HG02763 (cell line): ENCODE results near the gene CCDC47.

Experiments
- ATAC-seq: cut with Tn5 transposase; IDR thresholded peaks from one replicate; pipeline ENCODE4 v1.9.1; 2021; ENCODE audit warnings: mild to moderate bottlenecking, moderate library complexity; ENCODE audit not compliant: unreplicated experiment

The CCDC47 gene

DNA sequence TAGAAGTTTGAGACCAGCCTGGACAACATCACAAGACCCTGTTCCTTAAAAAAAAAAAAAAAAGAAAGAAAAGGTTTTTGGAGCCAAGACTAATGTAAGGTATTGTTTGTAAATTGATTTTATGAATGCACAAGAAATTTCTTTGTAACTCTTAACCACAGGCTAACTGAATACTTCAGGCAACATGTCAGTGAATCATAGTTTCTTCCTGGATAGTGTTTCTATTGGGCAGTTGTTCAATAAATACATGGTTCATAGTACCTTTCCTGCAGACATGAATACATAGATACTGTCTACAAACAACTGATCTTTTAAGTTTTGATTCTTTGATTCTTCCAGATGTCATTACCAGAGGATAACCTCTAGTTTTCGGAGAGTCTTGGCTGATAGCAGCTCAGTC lies 12.2 kb upstream of the CCDC47 start:
- no peak for ATAC-seq

DNA sequence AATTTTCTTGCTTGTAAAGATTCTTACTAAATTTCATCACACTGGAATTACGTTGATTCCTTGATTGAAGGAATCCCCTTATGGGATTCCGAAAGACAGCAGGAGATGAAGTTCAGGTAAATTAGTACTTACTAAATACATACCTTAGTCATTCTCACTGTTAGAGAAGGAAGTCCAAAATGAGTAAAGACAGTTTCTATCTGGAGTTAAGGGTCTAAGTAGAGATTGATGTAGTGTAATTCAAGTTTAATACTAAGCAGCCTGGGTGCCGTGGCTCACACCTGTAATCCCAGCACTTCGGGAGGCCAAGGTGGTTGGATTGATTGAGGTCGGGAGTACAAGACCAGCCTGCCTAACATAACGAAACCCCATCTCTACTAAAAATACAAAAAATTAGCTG lies 10.1 kb upstream of the CCDC47 start:
- no peak for ATAC-seq

DNA sequence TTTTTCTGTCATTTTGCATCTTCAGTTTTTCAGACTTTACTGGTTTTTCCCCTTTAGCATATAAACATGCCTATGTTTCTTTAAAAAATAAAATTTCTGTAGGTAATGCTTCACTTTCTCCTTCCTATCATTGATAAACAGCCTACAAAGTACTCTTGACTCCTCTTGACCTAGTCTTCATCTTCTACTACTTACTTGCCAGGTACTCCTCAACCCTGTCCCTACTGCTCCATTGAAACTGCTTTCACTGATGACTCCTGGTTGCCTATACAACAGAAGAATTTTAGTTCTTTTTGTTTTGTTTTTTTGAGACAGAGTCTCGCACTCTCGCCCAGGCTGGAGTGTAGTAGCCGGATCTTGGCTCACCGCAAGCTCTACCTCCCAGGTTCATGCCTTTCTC lies 7.5 kb upstream of the CCDC47 start:
- ATAC-seq: no peak

DNA sequence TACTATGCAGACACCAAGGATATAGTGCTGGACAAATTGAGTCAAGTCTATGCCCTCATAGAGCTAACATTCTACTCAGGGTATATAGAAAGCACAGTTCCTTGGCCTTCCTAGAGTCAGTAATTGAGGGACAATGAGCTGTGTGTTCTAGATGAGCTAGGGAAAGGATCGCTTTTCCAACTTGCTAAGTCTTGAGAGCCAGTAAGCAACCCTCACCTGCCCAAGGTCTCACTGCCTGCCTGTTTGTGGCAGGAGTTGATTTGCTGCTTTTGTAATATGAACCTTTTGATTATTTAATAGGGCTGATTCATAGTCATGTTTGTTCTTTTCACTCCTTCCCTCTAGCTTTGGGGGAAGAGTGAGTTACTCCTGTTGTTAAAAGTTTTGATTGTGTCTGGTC lies 7.1 kb upstream of the CCDC47 start:
- ATAC-seq: no peak

DNA sequence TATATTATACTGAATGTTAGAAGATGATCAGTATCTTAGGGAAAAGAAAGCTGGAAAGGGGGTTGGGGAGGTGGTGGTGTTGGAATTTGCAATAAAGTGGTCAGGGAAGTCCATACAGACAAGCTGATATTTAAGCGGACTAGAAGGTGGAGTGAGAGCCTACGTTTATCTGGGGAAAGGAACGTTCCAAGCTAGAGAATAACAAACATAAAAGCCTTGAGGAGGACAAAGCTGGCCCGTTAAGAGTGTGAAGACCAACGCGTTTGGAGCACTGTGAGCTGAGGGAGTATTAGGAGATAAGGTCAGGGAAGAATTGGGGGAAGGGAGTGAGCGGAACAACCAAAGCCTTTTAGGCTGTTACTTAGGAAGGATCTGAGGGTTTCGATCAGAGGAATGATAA lies 2.0 kb upstream of the CCDC47 start:
- no peak for ATAC-seq

DNA sequence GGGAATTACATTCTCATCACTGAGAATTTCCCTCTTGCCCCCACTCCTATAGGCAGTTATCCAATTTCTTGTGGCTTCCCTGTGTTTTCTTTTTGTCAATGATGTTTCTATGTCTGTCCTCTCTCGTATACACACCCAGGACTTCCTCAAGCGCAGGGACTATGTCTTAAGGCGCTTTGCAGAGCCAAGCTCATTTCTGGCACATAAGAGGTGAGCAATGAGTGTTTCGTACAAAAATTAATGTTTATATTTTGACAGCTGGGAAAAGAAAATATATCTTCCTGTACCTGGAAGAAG lies 1.5 kb upstream of the CCDC47 start:
- ATAC-seq: no peak

DNA sequence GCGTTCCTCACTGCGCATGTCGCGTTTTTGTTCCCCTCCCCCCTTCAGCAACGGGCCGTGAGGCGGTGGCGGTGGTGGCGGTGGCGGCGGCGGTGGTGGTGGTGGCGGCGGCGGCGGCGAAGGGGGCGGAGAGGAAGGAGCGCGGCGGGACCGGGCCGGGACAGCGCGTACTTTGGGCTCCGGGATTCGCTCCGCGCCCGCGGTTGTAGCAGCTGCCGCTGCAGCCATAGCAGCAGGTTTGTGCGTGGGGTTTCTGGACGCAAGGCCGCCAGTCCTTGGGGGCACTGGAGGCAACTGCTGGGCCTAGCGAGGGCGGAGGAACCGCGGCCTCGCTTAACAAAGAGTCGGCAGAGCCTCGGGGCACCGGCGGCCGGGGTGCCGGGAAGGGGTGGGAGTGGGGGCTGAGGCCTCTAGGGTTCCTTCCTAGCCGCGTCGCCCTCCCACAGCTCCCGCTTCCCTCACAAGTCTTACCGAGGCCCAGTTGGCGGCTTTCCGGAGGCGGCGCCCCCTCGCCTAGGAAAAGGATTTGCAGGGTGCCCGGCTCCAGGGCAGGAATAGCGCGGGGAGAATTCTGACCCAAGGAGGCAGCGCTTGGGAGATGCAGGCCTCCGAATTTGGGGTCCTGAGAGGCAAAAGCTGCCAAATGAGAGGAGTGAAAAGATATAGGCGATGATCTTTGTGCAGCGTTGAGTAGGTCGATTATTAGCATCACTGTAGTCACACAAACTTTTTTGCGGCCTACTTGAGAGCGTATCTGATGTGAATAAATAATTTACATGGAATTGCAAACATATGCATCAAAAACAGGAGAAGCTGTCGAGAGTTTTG lies 958 bp upstream of the CCDC47 start, which contains the start of gene DDX42:
Gene DDX42 (plus strand): TSS at position 30 of the 828 bp plus-strand sequence. CDS start 12,880 bp downstream, outside the sequence.
- no peak for ATAC-seq

DNA sequence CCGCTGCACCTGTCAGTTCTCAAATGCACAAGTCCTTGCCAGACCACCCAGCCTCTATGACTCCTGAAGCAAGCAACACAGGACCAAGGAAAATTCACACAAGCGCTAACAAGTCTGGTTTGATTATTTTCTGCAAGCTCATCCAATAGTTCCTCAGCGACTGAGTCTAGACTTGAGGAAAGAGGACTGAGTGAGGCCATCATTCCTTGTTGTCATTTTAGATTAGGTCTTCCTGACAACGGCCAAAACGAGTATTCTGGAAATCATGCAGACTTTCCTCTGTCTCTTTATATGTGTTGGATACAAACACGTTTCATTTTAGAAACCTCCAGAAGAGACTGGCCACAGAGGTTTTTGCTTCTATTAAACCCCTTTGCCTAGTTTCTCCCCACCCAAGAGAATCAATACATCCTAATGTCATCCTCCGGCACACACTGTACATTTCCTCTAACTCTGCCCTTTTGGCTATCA lies 561 bp downstream of the CCDC47 start:
- ATAC-seq: no peak

DNA sequence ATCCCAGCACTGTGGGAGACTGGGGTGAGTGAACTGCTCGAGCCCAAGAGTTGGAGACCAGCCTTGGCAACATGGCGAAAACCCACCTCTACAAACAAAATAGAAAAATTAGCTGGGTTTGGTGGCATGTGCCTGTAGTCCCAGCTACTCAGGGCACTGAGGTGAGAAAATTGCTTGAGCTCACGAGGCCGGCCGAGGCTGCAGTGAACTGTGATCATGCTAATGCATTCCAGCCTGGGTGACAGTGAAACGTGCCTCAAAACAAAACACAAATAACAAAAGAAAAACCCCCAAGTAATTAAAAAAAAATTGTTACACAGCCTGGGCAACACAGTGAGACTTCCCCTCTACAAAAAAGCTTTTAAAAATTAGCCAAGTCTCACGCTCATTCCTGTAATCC lies 5.0 kb downstream of the CCDC47 start:
- no peak for ATAC-seq

DNA sequence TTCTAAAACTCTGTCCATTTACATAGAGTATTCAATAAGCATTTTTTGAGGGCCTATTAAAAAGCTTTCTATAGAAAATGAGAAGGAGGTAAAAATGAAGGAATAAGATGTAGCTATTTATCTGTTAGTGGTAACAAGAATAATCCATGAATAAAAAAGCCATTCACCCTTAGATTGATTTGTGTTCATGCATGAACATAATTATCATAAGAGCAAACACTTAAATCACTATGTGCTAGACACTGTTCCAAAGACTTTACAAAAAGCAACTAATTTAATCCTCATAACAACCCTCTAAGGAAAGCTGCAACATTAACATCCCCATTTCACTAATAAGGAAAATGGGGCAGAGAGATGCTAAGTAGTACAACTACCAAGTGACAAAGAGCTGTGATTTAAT lies 6.6 kb downstream of the CCDC47 start:
- ATAC-seq: no peak

DNA sequence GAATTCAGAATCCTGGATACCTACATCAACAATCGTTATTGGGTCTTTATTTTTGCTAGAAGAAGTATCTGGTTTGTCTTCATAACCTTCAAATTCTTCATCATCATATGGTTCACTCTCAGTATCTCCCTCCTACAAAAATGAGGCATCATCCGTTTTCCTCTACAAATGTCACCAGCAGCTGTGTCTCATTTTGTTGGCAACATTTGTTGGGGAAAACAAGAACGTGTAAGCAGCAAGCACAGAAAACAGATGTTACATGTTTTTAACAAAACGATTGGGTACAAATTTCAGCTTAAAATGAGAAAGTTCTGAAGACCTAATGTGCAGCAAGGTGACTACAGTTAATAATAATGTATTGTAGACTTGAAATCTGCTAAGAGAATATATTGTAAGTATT lies 8.7 kb downstream of the CCDC47 start:
- ATAC-seq: no peak

DNA sequence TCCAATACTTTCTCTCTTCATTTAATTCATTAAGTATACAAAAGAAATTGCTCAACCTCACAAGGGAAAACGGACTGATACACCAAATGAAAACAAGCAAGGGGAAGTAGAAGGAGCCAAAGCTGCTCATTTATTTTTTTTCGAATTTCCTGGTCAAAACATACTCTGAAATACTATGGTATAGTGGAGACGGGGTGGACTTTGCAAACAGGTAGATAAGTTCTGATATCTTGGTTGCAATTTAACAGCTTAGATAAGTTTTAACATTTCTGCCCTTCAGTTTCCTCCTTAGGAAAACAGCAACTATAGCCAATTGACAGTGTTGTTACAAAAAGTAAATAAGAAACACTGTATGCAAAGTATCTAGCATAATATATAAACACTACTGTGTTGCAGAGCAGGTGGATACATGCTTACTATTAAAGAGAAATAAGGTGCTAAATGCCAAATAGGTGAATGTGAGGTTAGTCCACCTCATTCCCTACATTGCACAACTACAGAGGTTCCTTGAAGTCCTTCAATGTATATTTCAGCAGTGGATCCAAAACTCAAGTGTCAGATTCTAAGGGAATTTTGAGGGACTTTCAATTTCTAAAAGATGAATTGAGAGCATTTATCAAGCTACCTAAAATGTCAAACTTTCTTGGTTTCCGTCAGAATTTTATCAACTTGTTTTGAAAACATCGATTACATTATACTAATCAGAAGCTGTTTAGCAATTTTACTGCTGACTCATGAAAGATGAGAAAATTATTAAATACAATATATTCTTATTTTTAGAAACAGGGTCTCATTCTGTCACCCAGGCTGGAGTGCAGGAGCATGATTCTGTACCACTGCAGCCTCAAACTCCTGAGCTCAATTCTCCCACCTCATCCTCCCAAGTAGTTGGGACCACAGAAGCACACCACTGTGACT lies 11.0 kb downstream of the CCDC47 start:
- no peak for ATAC-seq

DNA sequence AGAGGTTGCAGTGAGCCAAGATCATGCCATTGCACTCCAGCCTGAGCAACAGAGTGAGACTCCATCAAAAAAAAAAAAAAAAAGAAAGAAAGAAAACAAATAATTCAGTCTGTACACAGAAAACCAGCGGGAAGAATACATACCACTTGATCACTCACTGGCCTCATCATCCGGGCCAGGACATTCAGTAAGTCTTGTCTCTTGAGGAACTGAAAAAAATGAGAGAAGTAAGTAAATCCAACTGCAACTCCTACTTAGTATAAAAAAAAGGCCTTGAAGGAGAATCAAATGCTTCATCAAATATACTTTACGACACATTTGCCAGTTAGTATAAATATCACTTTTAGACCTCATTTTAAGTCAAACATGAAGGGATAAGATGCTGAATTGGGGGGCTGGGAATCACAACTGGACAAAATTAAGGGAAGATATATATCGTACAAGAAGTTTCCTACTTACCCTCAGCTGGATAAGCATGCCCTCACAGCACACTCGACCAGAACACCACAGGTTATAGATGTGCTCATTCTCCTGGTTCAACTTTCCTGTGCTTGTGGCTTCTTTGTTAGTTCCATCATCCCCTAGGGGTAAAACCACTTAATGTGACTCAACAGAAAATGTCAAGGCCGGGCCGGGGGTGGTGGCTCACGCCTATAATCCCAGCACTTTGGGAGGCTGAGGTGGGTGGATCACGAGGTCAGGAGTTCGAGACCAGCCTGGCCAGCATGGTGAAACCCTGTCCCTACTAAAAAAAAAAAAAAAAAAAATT lies 12.4 kb downstream of the CCDC47 start:
- ATAC-seq: no peak

DNA sequence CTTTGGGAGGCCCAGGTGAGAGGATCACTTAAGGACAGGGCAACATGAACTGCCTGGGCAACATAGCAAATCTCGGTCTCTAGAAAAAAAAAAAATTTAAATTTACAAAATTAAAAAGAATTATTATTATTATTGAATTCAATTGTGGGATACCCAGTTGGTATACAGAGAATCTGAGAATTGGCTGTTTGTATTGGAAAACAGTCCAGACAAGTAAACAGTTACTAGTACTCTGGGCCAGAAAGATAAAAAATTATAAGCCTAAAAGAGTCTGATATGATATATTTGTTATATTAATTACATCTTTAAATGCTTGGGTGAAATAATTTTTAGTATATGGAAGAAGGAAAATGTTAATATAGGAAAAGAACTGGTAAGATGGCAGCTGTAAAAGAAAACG lies 15.0 kb downstream of the CCDC47 start:
- no peak for ATAC-seq

DNA sequence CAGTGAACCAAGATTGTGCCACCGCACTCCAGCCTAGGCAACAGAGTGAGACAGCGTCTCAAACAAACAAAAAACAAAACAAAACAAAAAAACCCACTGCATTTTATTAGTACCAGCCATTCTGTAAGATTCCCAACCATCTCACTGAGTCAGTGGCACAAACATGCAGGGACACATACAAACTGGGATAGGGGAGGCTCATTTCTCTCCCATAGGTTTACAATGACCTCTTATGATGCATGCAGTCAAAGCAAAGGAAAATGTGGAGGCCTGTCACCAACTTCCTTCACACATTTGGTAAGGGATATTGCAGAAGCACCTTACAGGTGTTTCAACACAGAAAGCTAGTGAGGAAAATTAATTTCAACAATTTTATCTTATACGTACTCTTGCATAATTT lies 19.4 kb downstream of the CCDC47 start:
- no peak for ATAC-seq

DNA sequence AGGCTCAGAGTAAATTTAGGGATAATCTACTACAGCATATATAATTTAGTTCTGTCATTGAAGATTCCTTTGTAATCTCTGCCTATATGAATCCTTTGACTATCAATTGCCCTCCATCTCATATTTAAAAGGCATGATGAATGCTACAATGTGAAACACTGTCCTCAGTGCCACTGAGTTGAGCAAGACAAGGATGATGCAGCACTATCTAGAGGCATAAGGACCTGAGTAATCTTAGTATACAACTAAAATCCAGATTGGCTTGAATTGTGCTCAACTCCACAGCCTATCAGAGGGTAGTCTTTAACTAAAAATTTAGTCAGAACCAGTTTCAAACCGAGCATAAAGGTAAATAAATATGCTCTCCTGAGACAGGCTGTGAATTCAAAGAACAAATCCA lies 20.2 kb downstream of the CCDC47 start:
- no peak for ATAC-seq

DNA sequence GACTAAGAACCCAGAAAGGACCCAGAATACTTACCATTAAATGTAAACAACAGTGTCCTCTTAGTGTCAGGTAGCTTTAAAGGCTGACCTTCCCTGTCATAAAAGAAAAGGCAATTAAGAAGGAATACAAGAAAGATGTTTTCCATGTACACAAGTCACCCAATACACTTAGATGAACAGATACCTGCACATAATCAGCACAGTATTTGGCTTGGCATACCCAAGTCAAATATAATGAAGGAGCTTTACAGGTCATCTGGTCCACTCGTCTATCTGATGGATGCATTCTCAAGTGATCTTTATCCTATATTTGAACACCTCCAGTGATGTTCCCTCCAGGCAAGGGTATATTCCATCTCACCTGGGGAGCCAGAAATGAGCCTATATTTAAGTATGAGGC lies 20.7 kb downstream of the CCDC47 start:
- no peak for ATAC-seq

DNA sequence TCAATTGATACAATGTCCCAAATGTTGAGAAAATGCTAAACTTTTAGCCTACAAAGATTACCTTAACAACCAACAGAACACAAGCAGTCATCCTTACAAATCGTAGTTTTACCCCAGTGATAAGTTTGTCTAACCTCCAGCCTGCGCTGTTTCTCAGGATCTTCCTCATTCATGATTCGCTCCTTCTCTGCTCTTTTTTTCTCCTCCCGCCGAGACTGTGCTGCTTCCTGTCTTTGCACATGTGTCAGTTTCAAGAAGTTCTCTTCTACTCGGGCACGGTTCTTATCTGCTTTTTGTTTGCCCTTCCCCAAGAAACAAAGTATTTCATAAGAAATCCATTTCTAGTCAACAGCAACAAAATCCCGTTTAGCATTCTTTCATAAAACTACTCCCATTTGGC lies 21.6 kb downstream of the CCDC47 start:
- no peak for ATAC-seq

DNA sequence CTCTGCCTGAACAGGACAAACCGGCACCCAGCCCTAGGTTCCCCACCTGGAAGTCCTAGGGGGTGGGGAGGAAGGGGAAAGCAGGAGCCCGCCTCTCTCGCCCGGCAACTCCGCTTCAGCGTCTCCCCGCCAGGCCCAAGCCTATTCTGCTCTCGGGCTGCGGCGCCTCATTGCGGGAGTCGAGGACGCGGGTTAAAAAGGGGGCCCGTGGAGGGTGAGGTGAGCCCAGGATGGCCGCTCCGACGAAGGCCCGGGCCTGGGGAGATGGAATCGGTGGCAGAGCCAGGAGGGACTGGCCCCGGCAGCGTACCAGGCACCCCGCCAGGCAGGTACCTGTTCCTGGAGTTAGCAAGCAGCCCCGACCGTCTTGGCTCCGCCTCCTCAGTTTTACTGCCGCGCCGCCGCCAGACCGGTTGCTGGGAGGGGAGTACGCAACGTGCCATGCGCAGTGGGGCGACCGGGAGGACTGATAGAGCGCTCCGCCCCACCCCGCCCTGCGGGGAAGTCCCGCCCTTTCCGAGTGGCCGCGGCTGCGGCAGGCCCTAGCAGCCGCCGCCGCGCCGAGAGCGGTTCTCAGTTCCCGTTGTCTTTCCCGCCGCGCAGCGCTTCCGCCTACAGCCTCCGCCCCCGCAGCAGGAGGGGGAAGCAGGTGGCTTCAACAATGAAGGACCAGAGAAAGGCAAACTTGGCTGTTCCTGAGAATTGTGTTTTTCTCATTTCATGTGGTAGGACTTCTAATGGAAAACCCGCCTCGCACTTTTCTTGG lies 31.8 kb downstream of the CCDC47 start, which contains the start of gene STRADA:
Gene STRADA (minus strand): TSS at position 392 of the 766 bp plus-strand sequence. CDS start 13,430 bp downstream, outside the sequence.
- ATAC-seq: peak; percentile 88

DNA sequence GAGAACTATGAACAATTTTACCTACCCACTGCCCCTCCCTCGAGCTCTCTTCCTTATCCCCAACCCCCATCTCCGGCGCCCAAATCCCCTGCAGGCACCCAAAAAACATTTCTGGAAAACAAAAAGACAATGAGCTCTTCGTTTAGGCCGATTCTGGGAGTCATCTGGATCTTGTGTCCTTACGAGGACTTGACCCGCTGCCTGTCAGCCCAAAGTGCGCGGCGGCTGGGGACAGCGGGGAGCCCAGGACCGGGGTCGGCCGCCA lies 32.3 kb downstream of the CCDC47 start:
- no peak for ATAC-seq
